Spleen (tissue), 7 donors: ENCODE results near the gene DNAH10.

Source experiments
- CTCF ChIP-seq, 11 experiments: fragments of 200-600 bp in 7 of 11; fragments of 450-650 bp in 4 of 11; sonication (generic) in 4 of 11; IDR thresholded peaks in 8 of 11; conservative IDR thresholded peaks in 3 of 11; 1 replicate in 7 of 11; 2 replicates in 4 of 11; pipeline versions ENCODE4 v1.4.0 to v1.8.0; 2016 to 2021; ENCODE audit warnings: antibody characterized with exemption in 11 of 11, inconsistent platforms in 4 of 11, mild to moderate bottlenecking in 1 of 11
- POLR2A ChIP-seq, 3 donors: fragments of 450-650 bp; IDR thresholded peaks; one replicate each; pipeline ENCODE4 v1.5.1; 2017; ENCODE audit warnings: antibody characterized with exemption in 3 of 3, mild to moderate bottlenecking in 1 of 3
- POLR2AphosphoS5 ChIP-seq, 3 donors: sonication (generic); formaldehyde crosslinking; IDR thresholded peaks; one replicate each; pipeline ENCODE4 v1.5.1; 2017; ENCODE audit warnings: antibody characterized with exemption in 3 of 3
- donor health status: DM: no; HTN: no; CAD: no; lungs with moderate emphysema.
- donor health status: DM: no; HTN: no; CAD: no.
- donor health status: DM: no; HTN: no; CAD: no.

DNA sequence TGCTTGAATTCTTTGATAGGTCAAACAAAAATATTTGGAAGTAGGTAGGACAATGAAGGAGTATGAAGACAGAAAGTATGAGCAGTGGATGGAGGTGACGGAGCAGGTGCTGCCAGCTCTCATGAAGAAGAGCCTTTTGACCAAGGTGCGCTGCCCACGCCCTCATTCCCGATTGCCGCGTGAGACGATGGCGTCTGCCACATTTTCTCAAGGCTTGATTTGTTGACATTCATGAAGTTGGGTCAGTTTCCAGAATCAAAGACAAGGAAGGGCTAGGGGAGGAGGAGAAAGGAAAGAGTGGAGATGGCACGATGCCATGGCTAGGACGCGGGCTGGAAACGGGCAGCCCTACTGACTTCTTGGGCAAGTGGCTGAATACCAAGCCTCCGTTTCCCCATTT lies 37.1 kb downstream of the DNAH10 start:
- TF ChIP-seq POLR2A (IDR thresholded peaks at IDR 0.05), result no peak
- TF ChIP-seq CTCF (IDR thresholded peaks at IDR 0.05 in 8 of 11, conservative IDR thresholded peaks at IDR 0.05 in 3 of 11), result no peak
- no peak for TF ChIP-seq POLR2AphosphoS5 (IDR thresholded peaks at IDR 0.05)
